GM18520 (cell line): ENCODE data around the gene FYN.

ENCODE experiments used
- ATAC-seq: cut with Tn5 transposase; IDR thresholded peaks from one replicate; pipeline ENCODE4 v1.9.1; 2021; ENCODE audit not compliant: unreplicated experiment

Gene FYN

GRCh38 chr6:111884068-111884467 is 10.8 kb upstream of the FYN start:
- no peak for ATAC-seq

DNA sequence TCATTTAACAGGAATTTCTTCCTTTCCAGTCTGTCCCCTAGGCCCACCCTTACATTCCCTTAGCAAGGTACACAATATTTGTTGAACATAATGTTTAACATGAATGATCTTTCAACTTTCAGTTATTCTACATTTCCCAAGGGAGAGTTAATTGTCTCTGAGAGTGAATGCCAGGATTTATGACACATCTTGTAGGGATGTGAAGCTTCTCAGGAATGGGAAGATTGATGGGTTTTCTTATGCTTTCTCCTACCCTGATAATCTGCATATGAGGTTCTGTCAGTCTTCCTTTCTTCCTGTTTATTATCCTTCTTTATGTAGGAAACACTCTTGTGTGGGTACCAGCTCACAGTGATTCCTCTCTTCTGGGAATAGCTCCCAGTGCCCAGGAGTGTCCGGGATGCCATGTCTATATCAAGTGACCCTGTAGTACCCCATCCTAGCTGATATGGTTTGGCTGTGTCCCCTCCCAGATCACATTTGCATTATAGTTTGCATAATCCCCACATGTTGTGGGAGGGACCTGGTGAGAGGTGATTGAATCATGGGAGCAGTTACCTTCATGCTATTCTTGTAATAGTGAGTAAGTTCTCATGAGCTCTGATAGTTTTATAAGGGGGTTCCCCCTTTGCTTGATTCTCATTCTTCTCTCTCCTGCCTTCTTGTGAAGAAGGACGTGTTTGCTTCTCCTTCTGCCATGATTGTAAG is 7.1 kb upstream of the FYN start:
- no peak for ATAC-seq

GRCh38 chr6:111875741-111876140 is 2.5 kb upstream of the FYN start:
- ATAC-seq, result no peak

GRCh38 chr6:111874025-111874415 is 768 bp upstream of the FYN start:
- ATAC-seq, result no peak

DNA sequence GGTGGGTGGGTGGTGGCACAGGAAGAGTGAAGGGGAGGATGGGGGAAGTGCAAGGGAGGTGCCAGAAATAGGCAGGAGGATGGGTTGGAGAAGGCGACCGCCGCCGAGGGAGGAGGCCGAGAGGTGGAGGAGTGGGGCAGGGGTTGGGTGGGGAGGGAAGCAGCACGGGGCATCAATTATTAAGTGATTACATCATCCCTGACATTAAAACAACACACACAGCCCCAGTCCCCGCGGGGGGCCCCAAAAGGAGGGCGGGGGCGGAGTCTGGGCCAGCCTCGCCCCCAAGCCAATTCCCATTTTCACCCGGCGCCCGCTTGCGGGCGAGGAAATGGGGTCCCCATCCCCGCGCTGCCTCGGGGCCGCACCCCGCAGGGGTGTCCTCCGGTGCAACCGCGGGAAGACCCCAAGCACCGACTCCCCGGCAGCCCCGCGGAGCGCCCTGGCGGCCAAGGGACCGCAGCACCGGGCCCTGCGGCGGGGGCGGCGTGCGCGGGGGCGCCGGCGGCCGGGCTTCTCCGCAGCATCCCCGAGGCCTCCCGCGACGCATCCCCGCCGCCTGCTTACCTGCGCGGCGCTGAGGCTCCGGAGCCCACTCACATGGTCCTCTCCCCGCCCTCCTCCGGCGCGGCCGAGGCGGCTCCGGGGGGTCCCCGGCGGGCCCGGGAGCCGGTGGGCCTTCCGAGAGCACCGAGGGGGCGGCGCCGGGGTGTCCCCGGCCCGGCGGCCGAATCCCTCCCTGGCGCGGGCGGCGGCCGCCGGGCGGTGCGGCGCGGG is 663 bp downstream of the FYN start:
- ATAC-seq, result peak; percentile 1

- ATAC-seq, result no peak
Observed at GRCh38 chr6:111871725-111872400, 1.4 kb downstream of the FYN start.

- no peak for ATAC-seq
Observed at GRCh38 chr6:111871207-111871606, 2.0 kb downstream of the FYN start.

- no peak for ATAC-seq
Observed at GRCh38 chr6:111870742-111871064, 2.5 kb downstream of the FYN start.

DNA sequence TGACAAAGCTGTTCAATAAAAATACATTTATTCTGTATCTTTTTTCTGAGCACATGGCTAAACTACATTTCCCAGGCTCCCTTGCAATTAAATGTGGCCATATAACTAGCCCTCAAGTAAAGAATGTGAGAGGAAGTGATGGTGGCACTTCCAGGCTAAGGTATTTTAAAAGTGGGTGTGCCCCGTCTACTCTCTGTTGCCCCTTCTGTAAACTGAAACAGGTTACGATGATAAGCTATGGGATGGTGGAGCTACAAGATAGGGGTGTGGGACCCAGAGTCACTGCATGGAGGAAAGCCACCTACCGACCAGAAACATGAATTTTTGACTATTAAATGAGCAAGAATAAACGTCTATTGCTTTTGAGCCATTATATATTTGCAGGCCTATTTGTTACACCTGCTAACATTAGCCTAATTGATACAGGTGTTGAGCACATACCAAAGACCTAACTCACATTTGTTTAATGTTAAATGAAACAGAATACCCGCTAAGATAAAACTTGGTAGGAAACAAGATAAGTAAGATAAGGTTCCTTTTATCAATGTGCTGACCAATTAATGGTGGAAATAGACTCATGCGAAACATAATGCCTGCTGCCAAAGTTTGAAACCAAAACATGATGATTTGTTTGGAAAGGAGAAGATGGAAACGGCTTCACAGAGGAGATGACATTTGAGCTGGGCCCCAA is 3.1 kb downstream of the FYN start:
- ATAC-seq, result no peak

DNA sequence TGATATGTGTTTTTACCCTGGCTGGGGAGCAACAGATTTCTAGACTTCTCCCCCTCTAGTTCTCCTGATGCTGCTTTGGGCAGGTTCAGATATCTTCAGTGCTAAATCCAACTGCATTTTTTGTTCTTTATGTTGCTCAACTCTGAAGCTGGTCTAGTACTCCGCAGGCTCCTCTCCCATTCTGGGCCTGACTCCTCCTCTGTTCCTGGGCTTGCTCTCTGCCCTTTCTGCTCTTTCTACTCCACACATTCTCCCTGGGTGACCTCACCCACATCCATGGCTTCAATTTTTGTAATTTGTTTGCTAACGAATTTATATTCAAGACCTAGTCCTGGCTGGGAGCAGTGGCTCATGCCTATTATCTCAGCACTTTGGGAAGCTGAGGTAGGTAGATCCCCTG is 6.4 kb downstream of the FYN start:
- ATAC-seq, result no peak

GRCh38 chr6:111865909-111866546 is 7.2 kb downstream of the FYN start:
- no peak for ATAC-seq

- ATAC-seq, result no peak
Observed at GRCh38 chr6:111865049-111865585, 8.1 kb downstream of the FYN start.

- no peak for ATAC-seq
Observed at GRCh38 chr6:111864138-111865048, 8.9 kb downstream of the FYN start.

DNA sequence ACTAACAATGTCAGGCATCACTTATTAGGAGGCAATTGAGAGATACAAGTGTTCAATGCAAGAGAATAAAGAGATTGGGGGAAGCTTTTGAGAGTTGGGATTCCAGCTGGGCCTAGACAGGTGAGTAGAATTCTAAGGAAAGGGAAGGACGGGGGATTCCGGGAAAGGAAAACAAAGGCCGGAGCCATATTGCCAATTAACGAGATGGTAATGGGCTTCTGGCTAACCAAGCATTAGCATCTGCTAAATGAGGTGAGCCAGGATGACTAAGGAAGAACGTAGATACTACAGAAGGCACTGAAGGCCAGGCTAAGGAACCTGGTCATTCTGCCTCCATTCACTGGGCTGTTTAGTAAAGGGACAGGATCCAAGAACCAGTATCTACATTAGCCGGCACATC is 10.5 kb downstream of the FYN start:
- ATAC-seq, result no peak

- no peak for ATAC-seq
Observed at GRCh38 chr6:111862314-111862713, 10.9 kb downstream of the FYN start.

- ATAC-seq, result no peak
Observed at GRCh38 chr6:111861431-111861885, 11.8 kb downstream of the FYN start.

DNA sequence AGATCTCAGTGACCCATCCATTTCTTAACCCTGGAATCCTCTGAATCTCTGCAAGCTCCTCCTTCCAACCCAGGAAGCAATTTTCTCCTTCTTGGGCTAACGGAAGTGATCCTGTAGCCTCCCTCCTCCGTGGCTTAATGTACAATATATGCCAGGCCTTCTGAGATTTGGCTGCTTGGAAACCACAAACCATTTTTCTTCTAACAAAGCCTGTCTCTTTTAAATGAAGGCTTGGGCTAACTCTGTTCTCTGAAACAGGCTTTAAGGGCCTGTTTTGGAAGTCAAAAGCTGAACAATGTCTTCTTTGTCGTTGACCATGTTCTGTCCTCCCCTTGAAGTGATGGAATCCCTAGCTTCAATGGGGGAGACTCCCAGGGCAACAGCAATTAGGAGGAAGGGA is 14.9 kb downstream of the FYN start:
- no peak for ATAC-seq

DNA sequence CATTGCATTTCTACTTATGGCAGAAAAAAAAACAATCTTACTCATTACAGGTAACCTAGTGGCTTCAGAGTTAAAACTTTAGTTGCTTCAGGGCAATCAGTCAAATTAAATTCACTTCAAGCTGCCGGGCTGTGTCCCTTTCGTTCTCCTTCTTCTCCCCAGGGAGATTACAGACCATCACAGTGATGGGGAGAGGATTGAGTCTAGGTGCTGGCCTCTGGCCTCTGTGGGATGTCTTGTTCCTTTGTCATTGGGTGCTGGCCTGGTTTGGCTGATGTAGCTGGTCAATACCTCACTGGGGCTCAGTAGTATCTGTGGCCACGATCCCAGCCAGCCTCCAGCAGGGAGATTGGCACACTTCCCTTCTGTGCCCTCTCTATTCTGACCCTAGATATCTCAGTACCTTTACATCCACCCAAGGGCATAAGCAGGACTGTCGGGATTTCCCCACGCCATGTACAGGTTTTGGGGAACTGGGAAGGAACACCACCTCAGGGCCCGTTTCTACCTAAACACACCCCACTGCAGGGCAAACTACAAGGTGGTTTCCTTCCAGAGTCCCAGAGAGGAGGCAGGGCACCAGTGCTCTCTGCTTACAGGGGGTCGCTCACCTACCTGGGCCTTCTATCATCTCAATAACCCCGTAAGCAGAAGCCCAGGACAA is 15.4 kb downstream of the FYN start:
- no peak for ATAC-seq

- no peak for ATAC-seq
Observed at GRCh38 chr6:111855753-111856152, 17.5 kb downstream of the FYN start.
